Stimulated activated CD4-positive, alpha-beta T cell treated with anti-CD3 and anti-CD28 coated beads, TNF-alpha, amount 100 ng/mL, for 1 hour (primary cell): ENCODE results near the gene PARD3.
"Not testable (repeated sequence)": the region's sequence is repeated elsewhere in the genome, so short reads cannot be mapped to it uniquely, and the experiment has no call there.

Experiments
- DNase-seq, 3 donors: peaks; one replicate each; pipeline ENCODE4 v3.0.0-alpha.2; 2020; ENCODE audit warnings: low read depth in 3 of 3, low spot score in 1 of 3

PARD3 gene

GRCh38 chr10:34744590-34744989 is 70.5 kb downstream of the PARD3 start:
- no peak for DNase-seq

- no peak for DNase-seq
Measured at GRCh38 chr10:34743814-34744213, 71.3 kb downstream of the PARD3 start.

- DNase-seq: no peak
Measured at GRCh38 chr10:34742456-34742855, 72.6 kb downstream of the PARD3 start.

DNA sequence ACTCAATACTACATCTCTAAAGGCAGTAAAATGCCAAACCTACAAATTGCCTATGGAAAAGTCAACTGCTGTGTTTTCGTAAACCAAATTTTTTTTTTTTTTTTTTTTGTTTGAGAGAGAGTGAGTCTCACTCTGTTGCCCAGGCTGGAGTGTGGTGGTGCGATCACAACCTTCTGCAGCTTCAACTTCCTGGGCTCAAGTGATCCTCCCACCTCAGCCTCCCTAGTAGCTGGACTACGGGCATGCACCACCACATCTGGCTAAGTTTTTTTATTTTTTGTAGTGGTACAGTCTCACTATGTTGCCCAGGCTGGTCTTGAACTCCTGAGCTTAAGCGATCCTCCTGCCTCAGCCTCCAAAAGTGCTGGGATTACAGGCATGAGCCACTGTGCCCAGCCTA is 74.0 kb downstream of the PARD3 start:
- DNase-seq: not testable (repeated sequence)

DNA sequence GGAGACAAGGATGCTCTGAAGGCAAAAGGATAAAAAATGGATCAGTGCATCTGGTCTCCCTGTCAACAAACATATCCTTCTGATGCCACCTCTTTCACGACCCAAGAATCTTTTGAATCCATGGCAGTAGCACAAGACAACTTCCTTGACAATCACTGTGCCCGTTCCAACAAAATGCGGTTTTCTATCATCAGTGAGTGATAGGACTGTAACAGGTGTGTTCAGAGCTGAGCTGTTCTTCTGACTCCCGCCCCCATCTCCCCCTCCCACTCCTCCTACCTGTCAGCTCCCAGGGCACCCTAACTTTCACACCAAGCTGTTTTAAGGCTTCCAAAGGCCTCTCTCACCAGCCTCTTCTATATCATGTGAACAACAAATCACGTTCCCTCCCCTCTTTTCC is 74.8 kb downstream of the PARD3 start:
- DNase-seq: no peak

DNA sequence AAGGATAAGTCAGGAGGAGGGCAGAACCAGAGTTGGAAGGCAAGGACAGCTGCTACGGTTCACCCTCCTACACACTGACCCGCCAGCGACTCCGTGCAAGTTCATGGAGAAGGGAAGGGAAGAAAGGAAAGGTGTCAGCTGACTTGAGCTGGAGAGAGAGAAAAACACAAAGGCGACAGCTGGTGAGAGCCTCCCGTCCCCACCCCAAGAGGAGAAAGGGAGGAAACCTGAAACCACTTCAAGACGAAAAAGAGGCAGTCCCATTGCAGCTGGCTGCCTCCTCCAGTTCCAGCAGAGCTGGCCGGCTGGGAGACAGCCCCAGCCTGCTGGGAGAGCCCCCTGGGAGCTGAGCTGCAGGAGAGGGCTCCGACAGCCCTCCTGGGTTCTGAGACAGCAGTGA is 75.2 kb downstream of the PARD3 start:
- DNase-seq: no peak

- no peak for DNase-seq
Measured at GRCh38 chr10:34737772-34738169, 77.3 kb downstream of the PARD3 start.

GRCh38 chr10:34736976-34737771 is 77.9 kb downstream of the PARD3 start:
- no peak for DNase-seq

DNA sequence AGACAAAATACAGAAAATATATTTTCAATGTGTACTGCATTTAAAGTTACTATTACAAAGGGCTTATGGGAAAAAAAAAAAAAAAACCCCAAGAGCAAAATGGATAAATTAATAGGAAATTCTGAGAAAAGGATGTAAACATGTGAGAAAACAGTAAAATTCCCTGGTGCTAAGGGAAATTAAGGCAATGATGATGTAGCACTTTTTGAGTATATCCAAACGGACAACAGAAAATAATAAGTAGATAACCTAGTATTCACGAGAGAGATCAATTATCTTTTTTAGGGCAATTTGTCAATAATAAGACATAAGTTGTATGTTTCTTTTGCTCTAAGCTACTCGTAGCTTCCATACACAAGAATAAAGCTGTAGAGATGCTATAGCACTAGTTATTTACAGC is 80.2 kb downstream of the PARD3 start:
- DNase-seq: no peak

DNA sequence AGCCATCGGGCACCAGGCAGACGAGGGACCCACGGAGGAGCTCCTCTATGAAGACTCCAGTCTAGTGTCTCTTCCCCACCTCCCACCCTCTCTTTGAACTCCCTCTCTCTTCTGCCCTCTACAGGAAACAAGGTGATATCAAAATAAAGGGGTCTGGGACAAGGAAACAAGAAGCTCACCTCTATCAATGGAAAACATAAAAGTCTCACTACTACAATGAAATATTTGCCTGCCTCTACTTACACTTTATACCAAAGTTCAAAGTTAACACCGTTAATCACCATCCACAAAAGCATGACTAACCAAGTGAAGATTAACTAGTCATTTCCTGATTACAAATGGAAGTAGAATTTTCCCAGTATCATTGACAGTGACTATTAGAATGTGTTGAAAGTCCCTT is 82.2 kb downstream of the PARD3 start:
- no peak for DNase-seq

DNA sequence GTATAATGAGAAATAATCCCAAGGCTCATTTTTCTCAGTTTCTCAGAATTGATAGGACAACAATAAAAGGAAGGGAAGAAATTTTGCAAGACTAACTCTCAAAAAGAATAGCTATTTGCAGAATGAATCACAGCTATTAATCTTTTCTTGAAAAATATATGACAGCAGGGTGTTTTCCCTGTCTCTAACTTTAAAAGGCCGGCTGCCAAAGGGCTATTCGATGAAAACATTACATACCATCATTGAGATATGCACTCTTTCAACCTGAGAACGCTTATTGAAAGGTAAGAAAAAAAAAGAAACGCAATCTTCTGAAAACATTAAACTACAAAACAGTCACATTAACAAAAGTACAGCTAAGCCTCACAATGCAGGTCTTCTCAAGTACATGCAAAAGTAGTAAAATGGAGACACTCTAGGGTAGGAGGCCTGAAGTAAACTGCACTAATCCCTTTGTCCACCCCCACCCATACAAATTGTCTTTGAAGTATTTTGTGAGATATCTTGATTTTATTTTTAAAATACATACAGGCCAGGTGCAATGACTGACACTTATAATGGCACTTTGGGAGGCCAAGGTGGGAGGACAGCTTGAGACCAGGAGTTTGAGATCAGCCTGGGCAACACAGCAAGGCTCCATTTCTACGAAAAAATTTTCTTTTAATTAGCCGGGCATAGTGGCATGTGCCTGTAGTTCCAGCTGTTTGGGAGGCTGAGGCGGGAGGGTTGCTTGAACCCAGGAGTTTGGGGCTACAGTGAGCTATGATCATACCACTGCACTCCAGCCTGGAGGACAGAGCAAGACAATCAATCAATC is 83.0 kb downstream of the PARD3 start:
- no peak for DNase-seq

DNA sequence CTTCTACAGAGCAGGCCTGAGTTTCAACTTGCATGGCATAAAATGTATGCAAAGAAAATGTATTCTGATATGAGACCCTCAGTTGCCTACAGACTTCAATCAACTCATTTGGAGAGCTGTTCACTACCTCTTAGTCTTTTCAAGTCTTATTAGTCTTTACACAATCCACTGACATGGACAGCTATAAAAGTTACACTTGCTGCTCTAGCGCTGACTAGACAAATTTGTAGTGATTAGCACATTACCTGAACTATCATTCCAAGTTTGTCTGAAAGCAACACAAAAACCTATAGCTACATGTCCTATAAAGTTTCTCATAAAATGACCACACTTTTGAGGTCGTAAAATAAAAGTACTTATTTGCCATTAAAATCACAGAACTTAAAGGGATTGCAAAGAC is 83.9 kb downstream of the PARD3 start:
- DNase-seq: no peak

GRCh38 chr10:34730726-34731125 is 84.4 kb downstream of the PARD3 start:
- DNase-seq: no peak

- DNase-seq: no peak
Measured at GRCh38 chr10:34729619-34730018, 85.5 kb downstream of the PARD3 start.

DNA sequence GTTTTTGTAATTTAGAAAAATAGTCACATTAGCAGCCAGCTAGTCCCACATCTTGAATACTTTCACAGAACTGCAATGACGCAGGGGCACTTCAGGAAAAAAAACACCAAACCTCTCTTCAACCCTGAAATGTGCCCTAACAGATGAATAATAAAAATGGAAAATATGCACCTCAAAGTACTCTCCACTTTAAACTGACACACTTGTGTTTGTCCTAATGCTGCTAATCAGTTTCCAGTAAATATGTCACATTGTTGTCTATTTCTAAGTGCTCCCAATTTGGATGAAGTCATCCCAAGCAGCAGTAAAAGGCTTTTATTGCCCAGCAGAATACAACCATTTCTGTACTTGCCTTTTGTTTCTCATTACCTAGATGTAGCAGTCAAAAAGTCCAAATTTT is 86.7 kb downstream of the PARD3 start:
- DNase-seq: no peak

- DNase-seq: no peak
Measured at GRCh38 chr10:34727595-34728033, 87.5 kb downstream of the PARD3 start.

DNA sequence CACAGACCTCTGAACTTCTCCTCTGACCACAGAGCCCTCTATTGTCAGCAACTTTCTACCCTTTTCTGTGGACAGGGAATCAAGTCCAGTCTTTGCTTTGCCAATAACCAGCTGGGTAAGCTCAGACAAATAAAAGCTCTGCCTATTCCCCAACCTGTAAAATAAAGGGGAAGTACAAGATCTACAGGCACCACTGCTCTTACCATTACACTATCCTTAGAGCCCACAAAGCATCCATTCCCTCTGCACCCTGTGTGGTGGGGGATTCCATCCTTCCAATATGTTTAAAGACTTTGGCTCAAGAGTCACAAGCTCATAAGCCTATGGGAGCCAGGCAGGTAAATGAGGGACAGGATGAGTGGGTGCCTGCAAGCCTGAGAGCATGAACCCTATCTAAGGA is 88.2 kb downstream of the PARD3 start:
- no peak for DNase-seq

DNA sequence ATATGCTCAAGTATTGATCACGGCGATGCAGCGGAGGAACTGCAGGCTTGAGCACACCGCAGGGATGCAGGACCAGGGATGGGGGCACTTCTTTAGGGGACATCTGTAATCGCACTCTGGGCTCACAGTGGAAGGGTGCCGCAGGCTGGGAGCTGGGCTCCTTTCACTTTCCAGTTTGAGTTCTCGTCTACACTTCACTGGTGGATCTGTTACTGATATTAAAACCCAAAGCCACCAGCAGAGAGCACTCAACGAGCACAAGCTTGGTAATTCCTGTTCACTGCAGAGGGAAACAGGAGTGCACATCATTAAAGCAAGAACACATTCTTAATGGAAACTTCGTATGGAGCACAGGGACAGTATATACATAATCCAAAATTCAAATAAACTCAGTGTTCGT is 91.3 kb downstream of the PARD3 start:
- DNase-seq: no peak

DNA sequence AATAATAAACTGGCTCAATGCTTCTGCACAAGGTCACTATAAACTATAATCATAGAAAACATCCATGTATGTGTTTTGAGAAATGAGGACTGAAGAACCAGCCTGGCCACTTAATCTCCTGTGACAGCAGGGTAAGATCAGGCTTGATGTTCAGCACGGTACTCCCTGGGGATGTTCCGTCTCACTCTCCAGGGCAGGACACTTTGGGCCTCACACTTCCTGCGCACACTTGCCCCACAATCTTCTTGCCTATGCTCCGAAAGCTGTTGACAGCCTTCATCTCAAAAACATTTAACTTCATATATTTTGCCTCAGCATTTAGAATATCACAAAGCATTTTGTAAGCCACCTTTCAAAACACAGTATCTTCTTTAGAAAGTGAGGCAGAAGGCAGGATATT is 92.7 kb downstream of the PARD3 start:
- no peak for DNase-seq

DNA sequence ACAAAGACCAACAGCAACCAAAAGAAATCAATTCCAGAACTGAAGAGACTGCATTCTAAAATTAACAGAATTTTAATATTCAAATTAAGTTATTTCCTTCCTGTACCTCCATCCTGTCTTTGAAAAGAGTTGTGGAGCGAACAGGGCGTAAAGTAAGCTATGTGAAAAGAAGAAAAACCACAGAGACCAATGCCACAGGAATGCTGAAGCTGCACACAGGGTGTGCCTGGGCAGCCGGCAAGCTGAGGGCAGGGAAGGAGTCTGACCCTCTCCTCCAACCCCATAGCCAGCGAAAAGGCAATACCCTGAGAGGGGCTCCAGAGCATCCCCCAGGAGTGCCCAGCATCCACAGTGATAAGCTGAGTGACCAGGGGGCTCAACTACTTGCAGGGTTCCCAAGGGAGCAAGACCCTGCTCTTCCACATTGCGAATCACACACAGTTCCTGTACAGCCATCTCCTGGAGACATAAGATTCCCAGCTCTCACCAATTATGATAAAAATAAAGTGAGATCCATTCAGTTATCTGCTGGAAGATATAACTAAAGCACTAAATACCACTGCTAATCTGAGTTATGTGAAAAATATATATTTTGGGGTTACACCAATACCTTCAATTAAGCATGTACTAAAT is 93.8 kb downstream of the PARD3 start:
- DNase-seq: no peak

DNA sequence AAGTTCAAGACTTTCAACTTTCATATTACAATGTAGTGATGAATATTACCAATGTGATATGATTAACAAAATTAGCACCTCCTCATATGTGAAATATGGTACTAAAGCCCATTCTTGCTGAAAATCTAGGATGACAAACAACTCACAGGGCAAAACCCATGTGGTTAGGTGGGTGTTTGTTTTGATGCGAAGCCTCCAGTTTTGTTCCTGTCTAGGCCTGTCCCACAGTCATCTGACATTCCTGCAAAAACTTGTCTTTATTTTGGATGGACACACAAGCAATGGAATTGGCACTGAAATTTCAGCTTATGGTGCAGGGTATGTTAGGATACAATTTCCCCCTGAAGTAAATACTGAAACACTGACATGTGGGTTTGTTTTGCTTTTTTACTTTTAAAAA is 95.3 kb downstream of the PARD3 start:
- DNase-seq: no peak

DNA sequence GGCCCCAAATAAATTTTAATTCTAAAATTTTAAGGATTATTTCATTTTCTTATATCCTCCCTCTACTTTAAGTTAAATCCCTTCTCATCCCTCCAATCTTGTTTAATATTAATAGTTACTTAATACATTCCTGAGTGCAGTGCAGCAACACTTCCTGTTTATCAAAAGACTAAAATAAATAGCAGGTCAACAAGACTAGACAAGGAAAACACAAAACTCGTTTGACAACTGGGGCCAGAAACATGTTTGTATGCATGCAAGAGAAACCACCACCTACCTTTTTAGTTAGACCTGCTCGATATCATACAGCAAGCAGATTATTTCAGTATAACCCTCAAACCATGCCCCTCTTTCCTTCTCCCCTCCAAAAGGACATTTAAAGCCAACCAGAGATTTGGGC is 95.8 kb downstream of the PARD3 start:
- DNase-seq: no peak
